Measurements from ENCODE around the gene LYPD5. TPM values are rescaled to one million over a fixed set of nuclear protein-coding genes. Genes with fewer than 3 reads are reported as not detected.
A peak's percentile ranks its signal among the peaks of the same experiment; 100 is the strongest.

LYPD5 gene
- total and polyA plus RNA-seq, 3 donors from 2014 or later, result 4.9 to 14.7 (median 12.6) TPM

DNA sequence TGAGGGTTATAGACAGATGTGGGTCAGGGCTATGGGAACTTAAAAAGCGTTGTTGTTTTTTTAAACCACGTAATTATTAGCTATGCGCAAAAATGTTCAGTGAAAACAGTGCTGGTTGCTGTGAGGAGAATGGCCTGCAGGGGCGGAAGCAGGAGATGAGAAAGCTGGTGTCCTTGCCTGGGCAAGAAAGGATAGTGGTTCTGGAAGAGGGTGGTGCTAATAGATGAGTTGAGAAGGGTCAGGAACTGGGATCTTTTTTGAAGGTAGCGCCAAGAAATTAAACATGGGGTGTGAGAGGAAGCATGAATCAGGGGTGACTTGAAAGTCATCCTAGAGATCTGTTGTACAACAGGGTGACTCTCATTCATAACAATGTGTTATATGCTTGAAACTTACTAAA is 42.7 kb downstream of the LYPD5 start:
- no peaks in the 10 kb centered on the region for H3K9me3 ChIP-seq
- no peak for TF ChIP-seq POLR2A (IDR thresholded peaks at IDR 0.05)
- TF ChIP-seq CTCF (IDR thresholded peaks at IDR 0.05), result no peak
- intact Hi-C loops (cut with DNase I; ENCODE audit: low total_unique reads), result no loop called here
- H3K36me3 ChIP-seq (ENCODE audit: low read depth, missing control alignments), result no peaks in the 10 kb centered on the region
- no peak overlapping the region for H3K4me3 ChIP-seq
- 77 to 79% methylated on average over 5 of the region's 5 CpGs for WGBS, 2 donors
- H3K4me1 ChIP-seq, result no peaks in the 10 kb centered on the region
- no peak for DNase-seq
- H3K27me3 ChIP-seq, result no peaks in the 10 kb centered on the region
- no peak overlapping the region for H3K27ac ChIP-seq

- intact Hi-C loops (cut with DNase I; ENCODE audit: low total_unique reads), result no loop called here
- peak; percentile 85 for DNase-seq
- TF ChIP-seq POLR2A (IDR thresholded peaks at IDR 0.05), result no peak
- no peak for TF ChIP-seq CTCF (IDR thresholded peaks at IDR 0.05)
- H3K9me3 ChIP-seq, result no peaks in the 10 kb centered on the region
- peak overlapping the region; percentile 61 to 90 for H3K4me3 ChIP-seq
- peaks cover 9% of the 10 kb centered on the region for H3K4me1 ChIP-seq
- no peaks in the 10 kb centered on the region for H3K36me3 ChIP-seq (ENCODE audit: low read depth, missing control alignments)
- 1% methylated on average over 28 of the region's 28 CpGs for WGBS, 2 donors
- H3K27me3 ChIP-seq, result no peaks in the 10 kb centered on the region
- H3K27ac ChIP-seq, result peak overlapping the region; percentile 96 to 97
Measured at GRCh38 chr19:43755256-43755801, 46.9 kb downstream of the LYPD5 start.

GRCh38 chr19:43754503-43755255 is 47.6 kb downstream of the LYPD5 start, which contains the start of gene SMG9:
TSS of gene SMG9 (minus strand) at chr19:43754962. CDS start at chr19:43750741, 4,221 bp downstream.
- Histone ChIP-seq H3K9me3 (no peaks in the 10 kb centered on the region), H3K27ac (peak within 1 kb of the TSS; percentile 96 to 97), H3K4me1 (peaks cover 9% of the 10 kb centered on the region), H3K4me3 (peak within 1 kb of the TSS; percentile 61 to 90), H3K27me3 (no peaks in the 10 kb centered on the region), H3K36me3 (ENCODE audit: low read depth, missing control alignments) (no peaks in the 10 kb centered on the region)
- TF ChIP-seq POLR2A (IDR thresholded peaks at IDR 0.05) (peak; percentile 37), CTCF (IDR thresholded peaks at IDR 0.05) (no peak)
- intact Hi-C loops (cut with DNase I; ENCODE audit: low total_unique reads), result no loop called here
- DNase-seq, result peak; percentile 96
- WGBS, 2 donors, result 0 to 1% methylated on average over 28 to 79 of the region's 79 CpGs

GRCh38 chr19:43754253-43754502 is 48.1 kb downstream of the LYPD5 start:
- Histone ChIP-seq H3K4me3 (peak overlapping the region; percentile 61 to 90), H3K36me3 (ENCODE audit: low read depth, missing control alignments) (no peaks in the 10 kb centered on the region), H3K27me3 (no peaks in the 10 kb centered on the region), H3K27ac (peak overlapping the region; percentile 96 to 97), H3K9me3 (no peaks in the 10 kb centered on the region), H3K4me1 (peaks cover 9% of the 10 kb centered on the region)
- intact Hi-C loops (cut with DNase I; ENCODE audit: low total_unique reads), result no loop called here
- TF ChIP-seq POLR2A (IDR thresholded peaks at IDR 0.05), result no peak
- no peak for TF ChIP-seq CTCF (IDR thresholded peaks at IDR 0.05)
- no peak for DNase-seq
- 0% methylated on average over 9 to 11 of the region's 11 CpGs for WGBS, 2 donors

Measured in testis (tissue), 3 donors.